Large intestine (tissue), 3 donors: ENCODE measurements around the gene CDH23. TPM values are rescaled to one million over a fixed set of nuclear protein-coding genes. Genes with fewer than 3 reads are reported as not detected.

Experiments used
- DNase-seq, 2 donors: peaks; one replicate each; pipeline versions ENCODE4 v3.0.0 to v3.0.0-alpha.2; 2013
- H3K27ac ChIP-seq: one replicate; pipeline ENCODE4 v1.5.1; 2013; ENCODE audit warnings: low read length
- H3K27me3 ChIP-seq: 2 replicates; pipeline ENCODE4 v1.6.1; 2013; ENCODE audit warnings: low read length; ENCODE audit not compliant: control insufficient read depth, insufficient read depth
- H3K36me3 ChIP-seq: 2 replicates; pipeline ENCODE4 v1.6.1; 2013; ENCODE audit warnings: low read length; ENCODE audit not compliant: control insufficient read depth, insufficient read depth
- H3K4me1 ChIP-seq: one replicate; pipeline ENCODE4 v1.6.1; 2013; ENCODE audit warnings: low read length; ENCODE audit not compliant: control insufficient read depth, insufficient read depth
- H3K4me3 ChIP-seq: one replicate; pipeline ENCODE4 v1.5.1; 2013; ENCODE audit warnings: low read length
- H3K9me3 ChIP-seq: one replicate; pipeline ENCODE4 v1.6.1; 2013; ENCODE audit warnings: mild to moderate bottlenecking, low read depth, low read length, moderate library complexity; ENCODE audit not compliant: control insufficient read depth
- WGBS: methylation state at CpG from one replicate; pipeline ENCODE4 v1.1.5; 2013; ENCODE audit warnings: low lambda C conversion rate; ENCODE audit not compliant: insufficient coverage; 5-methylcytosine and 5-hydroxymethylcytosine counted together
- polyA plus RNA-seq: library from polyadenylated mRNA; unstranded; fragments of 120-200 nt; gene quantifications from one replicate; pipeline ENCODE4 v1.2.1, GENCODE V29; 2013

Gene CDH23
- polyA plus RNA-seq, 1 donor: 1.7 TPM

DNA sequence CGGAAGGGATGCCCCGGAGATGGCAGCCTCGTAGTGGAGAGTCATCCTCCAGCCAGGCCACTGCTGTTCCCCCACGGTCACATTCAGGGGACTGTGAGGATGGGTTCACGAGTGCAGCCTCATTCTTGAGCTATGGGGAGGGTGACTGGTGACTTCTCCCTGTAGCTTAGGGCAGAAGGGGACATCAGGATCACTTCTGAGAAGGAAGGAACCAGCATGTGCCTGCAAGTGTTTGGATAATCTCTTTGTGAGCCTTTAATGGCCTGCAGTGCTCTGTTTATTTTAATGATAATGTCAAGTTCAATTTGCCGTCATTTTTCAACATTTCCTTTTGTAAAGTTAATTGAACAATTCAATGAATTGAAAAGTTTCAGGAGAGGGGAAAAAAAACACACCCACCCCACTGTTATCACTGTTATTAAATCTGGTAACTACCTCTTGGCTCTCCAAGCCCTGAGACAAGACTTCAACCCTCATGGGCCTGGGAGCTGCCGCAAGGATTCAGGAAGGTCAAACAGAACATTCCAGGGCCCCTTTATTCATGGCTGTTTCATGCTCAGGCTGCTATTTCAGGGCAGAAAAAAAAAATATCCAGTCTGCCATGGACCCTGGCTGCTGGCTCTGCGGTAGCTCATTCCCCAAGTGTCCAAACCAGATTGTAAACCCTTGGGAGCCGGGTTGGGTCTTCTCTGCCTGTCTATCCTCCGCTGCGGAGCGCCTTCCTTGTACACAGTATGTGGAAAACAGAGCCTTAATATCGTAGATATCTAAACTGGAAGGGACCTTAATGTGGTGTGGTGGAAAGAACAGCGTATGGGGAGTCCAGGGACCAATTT, 100.4 kb downstream of the CDH23 start:
- H3K4me1 ChIP-seq: no peaks in the 10 kb centered on the region
- WGBS: 0% methylated on average over 1 of the region's 14 CpGs
- H3K36me3 ChIP-seq: no peaks in the 10 kb centered on the region
- H3K27ac ChIP-seq: no peak overlapping the region
- no peak overlapping the region for H3K4me3 ChIP-seq
- no peaks in the 10 kb centered on the region for H3K27me3 ChIP-seq
- H3K9me3 ChIP-seq: no peaks in the 10 kb centered on the region
- no peak for DNase-seq

GRCh38 chr10:71497763-71498326, 101.1 kb downstream of the CDH23 start:
- no peak overlapping the region for H3K4me3 ChIP-seq
- H3K9me3 ChIP-seq: no peaks in the 10 kb centered on the region
- no peaks in the 10 kb centered on the region for H3K27me3 ChIP-seq
- H3K27ac ChIP-seq: no peak overlapping the region
- no peaks in the 10 kb centered on the region for H3K4me1 ChIP-seq
- H3K36me3 ChIP-seq: no peaks in the 10 kb centered on the region
- no CpG with 5 or more reads among the region's 9 CpGs for WGBS
- no peak for DNase-seq

GRCh38 chr10:71501402-71501801, 104.7 kb downstream of the CDH23 start:
- no peak for DNase-seq
- Histone ChIP-seq H3K27me3 (no peaks in the 10 kb centered on the region), H3K36me3 (no peaks in the 10 kb centered on the region), H3K27ac (no peak overlapping the region), H3K9me3 (no peaks in the 10 kb centered on the region), H3K4me3 (no peak overlapping the region), H3K4me1 (no peaks in the 10 kb centered on the region)
- WGBS: no CpG with 5 or more reads among the region's 4 CpGs

GRCh38 chr10:71502190-71502589, 105.5 kb downstream of the CDH23 start:
- Histone ChIP-seq H3K27ac (no peak overlapping the region), H3K27me3 (no peaks in the 10 kb centered on the region), H3K4me3 (no peak overlapping the region), H3K36me3 (no peaks in the 10 kb centered on the region), H3K4me1 (no peaks in the 10 kb centered on the region), H3K9me3 (no peaks in the 10 kb centered on the region)
- DNase-seq: no peak
- WGBS: no CpG with 5 or more reads among the region's 1 CpG

DNA sequence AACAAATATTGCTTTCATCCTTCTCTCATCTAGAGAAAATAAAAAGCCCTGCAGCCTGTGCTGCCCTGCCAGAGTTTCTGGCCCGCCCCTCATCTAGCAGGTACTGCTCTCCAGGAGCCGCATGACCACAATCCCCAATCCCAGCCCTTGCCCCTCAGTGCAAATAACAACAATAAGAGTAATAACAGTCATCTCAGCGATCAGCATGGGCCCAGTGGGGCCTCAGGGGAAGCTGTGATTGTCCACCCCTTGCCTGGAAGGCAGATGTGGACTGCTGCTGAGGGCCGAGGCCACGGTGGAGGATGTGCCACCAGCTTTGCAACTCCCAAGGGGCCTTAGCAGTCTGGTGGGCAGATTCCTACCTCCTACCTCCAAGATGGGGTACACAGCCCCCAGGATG, 106.1 kb downstream of the CDH23 start:
- DNase-seq: no peak
- WGBS: no CpG with 5 or more reads among the region's 5 CpGs

GRCh38 chr10:71504168-71504567, 107.4 kb downstream of the CDH23 start:
- Histone ChIP-seq H3K27ac (no peak overlapping the region), H3K4me3 (no peak overlapping the region), H3K27me3 (no peaks in the 10 kb centered on the region), H3K4me1 (no peaks in the 10 kb centered on the region), H3K36me3 (no peaks in the 10 kb centered on the region), H3K9me3 (no peaks in the 10 kb centered on the region)
- no peak for DNase-seq
- 100% methylated on average over 1 of the region's 2 CpGs for whole genome bisulfite sequencing

More for the DNA sequence above, 106.1 kb downstream of the CDH23 start:
- H3K27ac ChIP-seq: no peak overlapping the region
- no peaks in the 10 kb centered on the region for H3K27me3 ChIP-seq
- no peaks in the 10 kb centered on the region for H3K9me3 ChIP-seq
- no peaks in the 10 kb centered on the region for H3K4me1 ChIP-seq
- H3K36me3 ChIP-seq: no peaks in the 10 kb centered on the region
- no peak overlapping the region for H3K4me3 ChIP-seq

DNA sequence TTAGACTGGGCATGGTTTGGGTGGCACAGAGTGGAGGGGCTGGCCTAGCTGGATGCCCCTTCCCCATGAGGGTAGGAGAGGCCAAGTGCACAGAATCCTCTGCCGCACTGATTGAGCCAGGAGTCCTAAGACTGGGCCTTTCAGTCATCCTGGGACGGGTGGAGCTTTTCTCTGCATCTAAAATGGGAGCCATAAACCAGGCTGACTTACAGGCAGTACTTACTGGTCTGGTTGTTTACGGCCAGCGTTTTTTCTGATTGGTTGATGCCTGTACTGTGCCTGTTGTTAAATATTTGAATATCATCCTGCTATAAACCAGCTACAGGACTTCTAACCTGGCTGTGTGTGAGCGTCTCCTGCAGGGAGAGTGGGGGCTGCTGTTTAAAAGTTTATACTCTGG, 107.8 kb downstream of the CDH23 start:
- H3K27ac ChIP-seq: no peak overlapping the region
- no CpG with 5 or more reads among the region's 5 CpGs for WGBS
- no peaks in the 10 kb centered on the region for H3K27me3 ChIP-seq
- DNase-seq: no peak
- H3K4me3 ChIP-seq: no peak overlapping the region
- no peaks in the 10 kb centered on the region for H3K4me1 ChIP-seq
- H3K36me3 ChIP-seq: no peaks in the 10 kb centered on the region
- H3K9me3 ChIP-seq: no peaks in the 10 kb centered on the region

DNA sequence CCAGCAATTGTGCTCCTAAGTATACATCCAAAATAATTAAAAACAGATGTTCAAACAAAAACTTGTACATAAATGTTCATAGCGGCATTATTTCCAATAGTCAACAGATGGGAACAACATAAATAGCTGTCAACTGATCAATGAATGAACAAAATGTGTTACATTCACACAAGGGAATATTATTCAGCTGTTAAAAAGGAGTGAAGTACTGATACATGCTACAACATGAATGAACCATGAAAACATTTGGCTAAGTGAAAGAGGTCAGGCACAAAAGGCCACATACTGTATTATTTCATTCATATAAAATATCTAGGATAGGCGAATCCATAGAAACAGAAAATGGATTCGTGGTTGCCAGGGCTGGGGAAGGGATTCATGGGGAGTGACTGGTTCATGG, 109.1 kb downstream of the CDH23 start:
- no peaks in the 10 kb centered on the region for H3K27me3 ChIP-seq
- no peaks in the 10 kb centered on the region for H3K9me3 ChIP-seq
- WGBS: 100% methylated on average over 1 of the region's 3 CpGs
- DNase-seq: no peak
- no peaks in the 10 kb centered on the region for H3K36me3 ChIP-seq
- H3K27ac ChIP-seq: no peak overlapping the region
- H3K4me1 ChIP-seq: no peaks in the 10 kb centered on the region
- H3K4me3 ChIP-seq: no peak overlapping the region

GRCh38 chr10:71509444-71509843, 112.7 kb downstream of the CDH23 start:
- no peaks in the 10 kb centered on the region for H3K27me3 ChIP-seq
- WGBS: no CpG with 5 or more reads among the region's 2 CpGs
- no peaks in the 10 kb centered on the region for H3K9me3 ChIP-seq
- H3K4me1 ChIP-seq: no peaks in the 10 kb centered on the region
- H3K36me3 ChIP-seq: no peaks in the 10 kb centered on the region
- no peak for DNase-seq
- no peak overlapping the region for H3K27ac ChIP-seq
- H3K4me3 ChIP-seq: no peak overlapping the region

DNA sequence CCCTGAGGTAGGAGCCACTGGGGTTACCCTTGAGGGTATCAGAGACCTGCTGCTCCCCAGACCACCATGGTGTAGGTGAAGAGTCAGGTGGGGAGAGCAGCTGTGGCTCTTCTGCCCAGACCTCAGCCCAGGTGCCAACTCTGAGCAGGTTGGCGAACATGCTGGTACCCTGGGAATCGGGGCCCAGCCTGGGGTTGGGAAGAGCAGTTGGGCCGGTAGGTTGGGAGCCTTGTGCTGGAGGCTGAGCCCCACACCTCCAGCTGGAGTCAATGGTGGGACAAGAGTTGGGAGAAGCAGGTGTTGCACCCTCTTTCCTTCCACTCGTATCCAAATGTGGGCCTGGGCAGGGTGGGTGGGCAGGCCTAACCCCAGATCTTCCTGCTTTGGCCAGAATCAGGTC, 114.5 kb downstream of the CDH23 start:
- Histone ChIP-seq H3K36me3 (no peaks in the 10 kb centered on the region), H3K27ac (no peak overlapping the region), H3K9me3 (no peaks in the 10 kb centered on the region), H3K27me3 (no peaks in the 10 kb centered on the region), H3K4me3 (no peak overlapping the region), H3K4me1 (no peaks in the 10 kb centered on the region)
- WGBS: no CpG with 5 or more reads among the region's 4 CpGs
- DNase-seq: no peak

GRCh38 chr10:71512312-71512711, 115.6 kb downstream of the CDH23 start:
- no peak overlapping the region for H3K4me3 ChIP-seq
- H3K4me1 ChIP-seq: no peaks in the 10 kb centered on the region
- no peak overlapping the region for H3K27ac ChIP-seq
- no peaks in the 10 kb centered on the region for H3K9me3 ChIP-seq
- DNase-seq: no peak
- H3K36me3 ChIP-seq: no peaks in the 10 kb centered on the region
- WGBS: no CpG with 5 or more reads among the region's 10 CpGs
- no peaks in the 10 kb centered on the region for H3K27me3 ChIP-seq
